Measurements from ENCODE around the gene MRPL45. TPM values are rescaled to one million over a fixed set of nuclear protein-coding genes. Genes with fewer than 3 reads are reported as not detected.

The MRPL45 gene
- total RNA-seq, 1 experiment from 2014 or later = 24.7 TPM

DNA sequence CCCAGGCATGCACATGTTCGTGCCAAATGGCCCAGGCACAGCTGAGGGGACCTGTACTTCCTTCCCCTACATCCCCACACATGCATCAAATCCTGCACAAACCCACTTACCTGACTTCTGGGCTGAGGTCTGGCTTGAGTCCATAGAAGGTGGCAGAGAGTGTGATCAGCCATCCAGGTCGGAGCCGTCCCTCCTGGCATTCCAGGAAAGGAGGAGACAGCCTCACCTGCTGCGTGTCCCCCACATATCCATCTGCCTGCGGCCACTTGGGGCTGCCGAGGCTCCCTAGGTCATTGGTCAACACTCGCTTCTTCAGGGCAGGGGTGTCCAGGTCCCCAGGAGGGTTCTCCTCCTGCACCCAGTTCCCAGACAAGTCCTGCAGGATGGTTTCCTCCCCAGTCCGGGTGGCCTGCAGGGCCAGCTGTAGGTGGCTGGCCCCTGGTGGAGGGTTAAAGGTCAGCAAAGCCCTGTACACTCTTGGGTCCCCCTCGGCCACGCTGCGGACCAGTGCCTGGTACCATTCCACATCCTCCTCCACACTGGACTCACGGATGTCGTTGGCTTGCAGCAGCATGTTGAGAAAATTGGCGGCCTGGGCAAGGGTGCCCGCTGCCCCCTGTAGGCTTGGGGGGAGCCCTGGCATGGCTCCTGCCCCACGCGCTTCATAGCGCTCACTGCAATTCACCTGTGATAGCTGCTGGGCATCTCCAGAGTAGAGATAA is 46.1 kb downstream of the MRPL45 start:
- ChIA-PET CTCF (no interaction called here), POLR2A (no interaction called here)

DNA sequence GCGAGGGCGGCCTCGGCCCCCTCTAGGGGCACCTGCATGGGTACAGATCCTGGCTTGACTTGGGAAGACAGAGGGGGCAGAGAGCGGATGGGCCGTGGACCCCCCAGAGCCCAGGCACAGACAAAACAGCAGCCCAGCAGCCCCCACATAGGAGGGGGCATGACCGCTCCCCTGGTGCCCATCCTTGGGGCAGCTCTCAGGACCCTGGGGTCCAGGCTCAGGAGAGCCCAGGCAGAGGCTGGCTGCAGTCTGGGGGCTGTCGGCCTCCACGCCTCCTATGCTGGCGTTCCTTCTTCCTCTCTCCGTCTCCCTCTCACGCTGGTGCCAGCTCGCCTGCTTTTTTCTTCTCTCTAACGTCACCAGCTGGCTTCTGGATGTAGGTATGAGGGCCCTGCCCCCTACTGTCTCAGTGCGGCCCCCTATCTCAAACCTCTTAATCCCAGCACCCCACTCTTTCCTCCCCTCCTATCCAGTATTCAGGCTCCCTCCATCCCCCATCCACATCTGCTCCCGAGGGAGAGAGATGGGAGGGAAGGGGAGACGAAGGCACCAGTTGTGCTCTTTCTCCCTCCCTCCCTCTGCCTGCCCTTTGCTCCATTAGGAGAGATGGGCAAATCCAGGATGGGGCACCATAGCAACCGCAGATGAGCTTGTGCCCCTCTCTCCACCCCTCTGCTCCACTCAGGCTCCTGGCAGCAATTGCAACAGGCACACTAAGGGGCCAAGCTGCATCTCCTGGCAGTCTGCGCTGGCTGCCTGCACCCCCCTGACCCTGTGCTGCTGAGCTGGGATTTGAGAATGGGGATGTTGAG is 46.8 kb downstream of the MRPL45 start, which contains the start of gene GPR179:
TSS of gene GPR179 (minus strand) at position 349 of the 812 bp plus-strand sequence. CDS start at position 182, 167 bp downstream.
- Histone ChIP-seq H3K36me3 (ENCODE audit: control insufficient read depth, insufficient read depth, low read length) (no peaks in the 10 kb centered on the region), H3K4me3 (ENCODE audit: low read depth in 2 of 2, low read length in 2 of 2) (no peak within 1 kb of the TSS), H3K27me3 (ENCODE audit: control insufficient read depth, insufficient read depth, low read length) (no peaks in the 10 kb centered on the region), H3K9me3 (ENCODE audit: control insufficient read depth, insufficient read depth, low read depth, low read length) (no peaks in the 10 kb centered on the region), H3K4me1 (ENCODE audit: control insufficient read depth, insufficient read depth, low read length) (no peaks in the 10 kb centered on the region), H3K27ac (ENCODE audit: low read length) (no peak within 1 kb of the TSS)
- in situ Hi-C loops (cut with HindIII; ENCODE audit: low pct_unique_long_range_greater_than_20kb, low sequenced_read_pairs) (no loop called here), intact Hi-C loops (cut with micrococcal nuclease; ENCODE audit: unreplicated experiment) (no loop called here)
- no TSS peak for BruUV-seq (replicated peaks)
- ChIA-PET CTCF (no interaction called here), POLR2A (no interaction called here)
- no peak for DNase-seq (ENCODE audit: low read depth, low spot score)
- no peak for TF ChIP-seq REST (IDR thresholded peaks at IDR 0.05; ENCODE audit: insufficient read depth in 1 of 2, low read depth in 2 of 2, low read length in 1 of 2)
- no peak for TF ChIP-seq POLR2AphosphoS5 (IDR thresholded peaks at IDR 0.05; ENCODE audit: low read depth, low read length)
- TF ChIP-seq, protein P1, sequence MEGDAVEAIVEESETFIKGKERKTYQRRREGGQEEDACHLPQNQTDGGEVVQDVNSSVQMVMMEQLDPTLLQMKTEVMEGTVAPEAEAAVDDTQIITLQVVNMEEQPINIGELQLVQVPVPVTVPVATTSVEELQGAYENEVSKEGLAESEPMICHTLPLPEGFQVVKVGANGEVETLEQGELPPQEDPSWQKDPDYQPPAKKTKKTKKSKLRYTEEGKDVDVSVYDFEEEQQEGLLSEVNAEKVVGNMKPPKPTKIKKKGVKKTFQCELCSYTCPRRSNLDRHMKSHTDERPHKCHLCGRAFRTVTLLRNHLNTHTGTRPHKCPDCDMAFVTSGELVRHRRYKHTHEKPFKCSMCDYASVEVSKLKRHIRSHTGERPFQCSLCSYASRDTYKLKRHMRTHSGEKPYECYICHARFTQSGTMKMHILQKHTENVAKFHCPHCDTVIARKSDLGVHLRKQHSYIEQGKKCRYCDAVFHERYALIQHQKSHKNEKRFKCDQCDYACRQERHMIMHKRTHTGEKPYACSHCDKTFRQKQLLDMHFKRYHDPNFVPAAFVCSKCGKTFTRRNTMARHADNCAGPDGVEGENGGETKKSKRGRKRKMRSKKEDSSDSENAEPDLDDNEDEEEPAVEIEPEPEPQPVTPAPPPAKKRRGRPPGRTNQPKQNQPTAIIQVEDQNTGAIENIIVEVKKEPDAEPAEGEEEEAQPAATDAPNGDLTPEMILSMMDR (IDR thresholded peaks at IDR 0.05) = no peak
- no peak for TF ChIP-seq TCF7L2 (IDR thresholded peaks at IDR 0.05; ENCODE audit: low read depth, low read length)
- no peak for TF ChIP-seq SIN3A (IDR thresholded peaks at IDR 0.05; ENCODE audit: borderline replicate concordance, insufficient read depth, low read depth, low read length)
- ATAC-seq = no peak

More for the DNA sequence above, 46.1 kb downstream of the MRPL45 start:
- H3K27ac ChIP-seq (ENCODE audit: low read length) = no peak overlapping the region
- no peaks in the 10 kb centered on the region for H3K9me3 ChIP-seq (ENCODE audit: control insufficient read depth, insufficient read depth, low read depth, low read length)
- ATAC-seq = no peak
- H3K4me3 ChIP-seq (ENCODE audit: low read depth in 2 of 2, low read length in 2 of 2) = no peak overlapping the region
- H3K4me1 ChIP-seq (ENCODE audit: control insufficient read depth, insufficient read depth, low read length) = no peaks in the 10 kb centered on the region
- no peaks in the 10 kb centered on the region for H3K36me3 ChIP-seq (ENCODE audit: control insufficient read depth, insufficient read depth, low read length)
- TF ChIP-seq, protein P1 (IDR thresholded peaks at IDR 0.05) = no peak
- no peak for DNase-seq (ENCODE audit: low read depth, low spot score)
- no TSS peak for BruUV-seq (replicated peaks)
- no peaks in the 10 kb centered on the region for H3K27me3 ChIP-seq (ENCODE audit: control insufficient read depth, insufficient read depth, low read length)
- in situ Hi-C loops (cut with HindIII; ENCODE audit: low pct_unique_long_range_greater_than_20kb, low sequenced_read_pairs) = no loop called here
- intact Hi-C loops (cut with micrococcal nuclease; ENCODE audit: unreplicated experiment) = no loop called here
